ENCODE data around the gene AGGF1.
"Not testable (repeated sequence)": the region's sequence is repeated elsewhere in the genome, so short reads cannot be mapped to it uniquely, and the experiment has no call there.

The AGGF1 gene

GRCh38 chr5:77030097-77031071, at the start of gene AGGF1:
TSS of gene AGGF1 (plus strand) at chr5:77030404. CDS start at chr5:77030767, 363 bp downstream.
- DNase-seq (peak; percentile 83 to 91), ATAC-seq (peak; percentile 99)
- peak within 1 kb of the TSS; percentile 91 to 97 for H3K27ac Mint-ChIP-seq
- H3K4me3 Mint-ChIP-seq = peak within 1 kb of the TSS; percentile 94 to 95
- H3K9me3 Mint-ChIP-seq = peaks cover 17 to 32% of the 10 kb centered on the region in 2 donors
- peaks cover 26% of the 10 kb centered on the region for H3K4me1 Mint-ChIP-seq
- no peaks in the 10 kb centered on the region for H3K27me3 Mint-ChIP-seq

GRCh38 chr5:76980518-76981144, 49.6 kb upstream of the AGGF1 start:
- Mint-ChIP-seq H3K4me3 (no peak overlapping the region), H3K27me3 (no peaks in the 10 kb centered on the region), H3K9me3 (no peaks in the 10 kb centered on the region), H3K4me1 (no peaks in the 10 kb centered on the region), H3K27ac (no peak overlapping the region)
- no peak for DNase-seq
- ATAC-seq = no peak

GRCh38 chr5:76982450-76982849, 47.8 kb upstream of the AGGF1 start:
- no peak overlapping the region for H3K4me3 Mint-ChIP-seq
- ATAC-seq (no peak), DNase-seq (no peak)
- no peaks in the 10 kb centered on the region for H3K4me1 Mint-ChIP-seq
- no peaks in the 10 kb centered on the region for H3K27me3 Mint-ChIP-seq
- no peaks in the 10 kb centered on the region for H3K9me3 Mint-ChIP-seq
- H3K27ac Mint-ChIP-seq = no peak overlapping the region

- no peaks in the 10 kb centered on the region for H3K9me3 Mint-ChIP-seq
- no peak overlapping the region for H3K4me3 Mint-ChIP-seq
- no peaks in the 10 kb centered on the region for H3K27me3 Mint-ChIP-seq
- no peak overlapping the region for H3K27ac Mint-ChIP-seq
- H3K4me1 Mint-ChIP-seq = no peaks in the 10 kb centered on the region
- no peak for DNase-seq
- ATAC-seq = no peak
Observed at GRCh38 chr5:76983468-76983867, 46.7 kb upstream of the AGGF1 start.

GRCh38 chr5:76986825-76987526, 43.2 kb upstream of the AGGF1 start:
- Mint-ChIP-seq H3K9me3 (no peaks in the 10 kb centered on the region), H3K27ac (no peak overlapping the region), H3K4me3 (no peak overlapping the region), H3K4me1 (no peaks in the 10 kb centered on the region), H3K27me3 (no peaks in the 10 kb centered on the region)
- ATAC-seq (no peak), DNase-seq (no peak)

- Mint-ChIP-seq H3K4me3 (no peak overlapping the region), H3K4me1 (no peaks in the 10 kb centered on the region), H3K9me3 (no peaks in the 10 kb centered on the region), H3K27me3 (peaks cover 1% of the 10 kb centered on the region), H3K27ac (no peak overlapping the region)
- DNase-seq (no peak), ATAC-seq (no peak)
Observed at GRCh38 chr5:76990899-76991459, 39.2 kb upstream of the AGGF1 start.

- not testable (repeated sequence) for H3K9me3 Mint-ChIP-seq, ATAC-seq, DNase-seq, H3K4me3 Mint-ChIP-seq, H3K27ac Mint-ChIP-seq, H3K4me1 Mint-ChIP-seq, H3K27me3 Mint-ChIP-seq
Observed at GRCh38 chr5:76993436-76993835, 36.8 kb upstream of the AGGF1 start.

GRCh38 chr5:76994337-76994736, 35.9 kb upstream of the AGGF1 start:
- Mint-ChIP-seq H3K4me1 (no peaks in the 10 kb centered on the region), H3K9me3 (no peaks in the 10 kb centered on the region), H3K4me3 (no peak overlapping the region), H3K27ac (no peak overlapping the region), H3K27me3 (peaks cover 18% of the 10 kb centered on the region)
- DNase-seq (no peak), ATAC-seq (no peak)

GRCh38 chr5:76998251-76998650, 32.0 kb upstream of the AGGF1 start:
- H3K4me3 Mint-ChIP-seq, H3K9me3 Mint-ChIP-seq, ATAC-seq, H3K27ac Mint-ChIP-seq, H3K4me1 Mint-ChIP-seq, DNase-seq: not testable (repeated sequence)
- H3K27me3 Mint-ChIP-seq = peaks cover 30% of the 10 kb centered on the region

GRCh38 chr5:76999451-76999850, 30.8 kb upstream of the AGGF1 start:
- DNase-seq (no peak), ATAC-seq (no peak)
- Mint-ChIP-seq H3K4me1 (no peaks in the 10 kb centered on the region), H3K4me3 (no peak overlapping the region), H3K9me3 (no peaks in the 10 kb centered on the region), H3K27ac (no peak overlapping the region), H3K27me3 (peaks cover 32% of the 10 kb centered on the region)

- Mint-ChIP-seq H3K9me3 (no peaks in the 10 kb centered on the region), H3K4me1 (no peaks in the 10 kb centered on the region), H3K4me3 (no peak overlapping the region), H3K27me3 (peaks cover 54% of the 10 kb centered on the region), H3K27ac (no peak overlapping the region)
- DNase-seq = no peak
- ATAC-seq = no peak
Observed at GRCh38 chr5:77003246-77003645, 27.0 kb upstream of the AGGF1 start.

- H3K4me3 Mint-ChIP-seq = no peak overlapping the region
- H3K4me1 Mint-ChIP-seq = no peaks in the 10 kb centered on the region
- peaks cover 51% of the 10 kb centered on the region for H3K27me3 Mint-ChIP-seq
- no peak for DNase-seq
- no peak for ATAC-seq
- no peaks in the 10 kb centered on the region for H3K9me3 Mint-ChIP-seq
- no peak overlapping the region for H3K27ac Mint-ChIP-seq
Observed at GRCh38 chr5:77006124-77006523, 24.1 kb upstream of the AGGF1 start.

GRCh38 chr5:77008413-77008812, 21.8 kb upstream of the AGGF1 start:
- Mint-ChIP-seq H3K27ac (no peak overlapping the region), H3K4me1 (peaks cover 10% of the 10 kb centered on the region), H3K4me3 (no peak overlapping the region), H3K27me3 (peaks cover 38% of the 10 kb centered on the region), H3K9me3 (no peaks in the 10 kb centered on the region)
- DNase-seq (no peak), ATAC-seq (no peak)

GRCh38 chr5:77010243-77010642, 20.0 kb upstream of the AGGF1 start:
- DNase-seq = no peak
- H3K4me1 Mint-ChIP-seq = peaks cover 10% of the 10 kb centered on the region

GRCh38 chr5:77011498-77011897, 18.7 kb upstream of the AGGF1 start:
- DNase-seq (no peak), ATAC-seq (no peak)
- Mint-ChIP-seq H3K9me3 (no peaks in the 10 kb centered on the region), H3K27me3 (peaks cover 28% of the 10 kb centered on the region), H3K4me1 (peaks cover 10% of the 10 kb centered on the region), H3K4me3 (no peak overlapping the region), H3K27ac (no peak overlapping the region)

More at GRCh38 chr5:77010243-77010642, 20.0 kb upstream of the AGGF1 start:
- no peak overlapping the region for H3K4me3 Mint-ChIP-seq
- H3K27me3 Mint-ChIP-seq = peaks cover 31% of the 10 kb centered on the region
- H3K9me3 Mint-ChIP-seq = no peaks in the 10 kb centered on the region
- no peak overlapping the region for H3K27ac Mint-ChIP-seq
- no peak for ATAC-seq

Data from stimulated activated naive CD8-positive, alpha-beta T cell treated with anti-CD3 and anti-CD28 coated beads, Interleukin-15, amount 100 ng/mL, for 72 hours (primary cell).